Measurements from ENCODE around the gene ACTR2.

- no peak for TF ChIP-seq CTCF (IDR thresholded peaks at IDR 0.05)
- TF ChIP-seq POLR2A (IDR thresholded peaks at IDR 0.05) = no peak
Observed at GRCh38 chr2:65232636-65233035, 5.0 kb downstream of the ACTR2 start.
